Activated CD8-positive, alpha-beta memory T cell treated with anti-CD3 and anti-CD28 coated beads for 1 hour (primary cell): ENCODE data around the gene MALRD1.

Experiments
- DNase-seq, 2 donors: peaks; one replicate each; pipeline ENCODE4 v3.0.0-alpha.2; 2020; ENCODE audit warnings: low read depth in 1 of 2; ENCODE audit errors: extremely low read depth in 1 of 2

MALRD1 gene

GRCh38 chr10:19629567-19629966, 581.0 kb downstream of the MALRD1 start:
- no peak for DNase-seq

GRCh38 chr10:19634163-19634562, 585.6 kb downstream of the MALRD1 start:
- no peak for DNase-seq

GRCh38 chr10:19638182-19638895, 589.7 kb downstream of the MALRD1 start:
- no peak for DNase-seq

DNA sequence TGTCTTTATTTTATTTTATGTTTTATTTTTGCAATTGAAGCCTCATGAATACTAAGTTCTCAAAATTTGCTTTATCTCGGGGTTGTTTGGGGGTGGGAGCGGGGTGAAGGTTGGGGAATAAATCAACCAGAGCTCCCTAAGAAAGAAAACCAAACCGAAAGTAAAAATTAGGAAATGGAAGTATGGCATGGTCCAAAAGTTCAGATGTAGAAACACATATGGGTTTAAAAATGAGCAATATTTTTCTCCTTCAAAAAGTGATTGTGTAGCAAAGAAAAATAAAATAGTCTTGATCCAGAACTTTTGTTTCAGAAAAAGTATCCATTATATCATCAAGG, 590.3 kb downstream of the MALRD1 start:
- no peak for DNase-seq

- no peak for DNase-seq
Measured at GRCh38 chr10:19640566-19641263, 592.1 kb downstream of the MALRD1 start.

DNA sequence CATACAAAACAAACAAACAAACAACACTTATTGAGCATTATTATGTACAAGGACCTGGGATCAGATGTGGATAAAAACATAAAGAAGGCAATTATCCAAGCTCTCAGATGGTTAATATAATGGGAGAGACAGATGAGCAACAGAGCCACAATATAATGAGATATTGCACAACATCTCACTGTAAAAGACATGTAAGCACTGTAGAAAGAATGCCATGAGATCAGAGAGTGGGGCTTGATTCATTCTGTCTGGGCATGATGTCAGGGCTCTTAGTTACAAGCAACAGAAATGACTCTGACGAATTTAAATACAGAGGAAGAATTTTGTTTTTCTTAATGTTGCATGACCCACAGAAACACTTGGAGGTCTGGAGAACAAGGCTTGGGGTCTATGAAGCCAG, 602.9 kb downstream of the MALRD1 start:
- DNase-seq: no peak

DNA sequence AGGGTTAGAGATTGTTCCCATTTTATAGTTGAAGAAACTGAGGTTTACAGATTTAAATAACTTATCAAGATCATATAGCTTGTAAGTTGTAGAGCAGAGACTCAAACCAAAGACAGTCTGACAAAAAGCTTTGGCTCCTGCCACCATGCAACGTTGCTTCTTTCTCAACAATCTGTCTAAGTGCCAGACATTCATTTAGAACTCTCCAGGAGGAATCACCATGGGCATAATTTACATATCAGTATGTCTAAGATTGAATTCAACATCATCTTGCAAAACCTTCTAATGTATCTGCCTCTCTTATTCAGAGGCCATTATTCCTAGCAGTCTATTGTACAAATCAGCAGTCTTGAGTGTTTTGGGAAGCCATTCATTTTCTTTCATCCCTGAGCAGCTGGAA, 604.1 kb downstream of the MALRD1 start:
- no peak for DNase-seq

DNA sequence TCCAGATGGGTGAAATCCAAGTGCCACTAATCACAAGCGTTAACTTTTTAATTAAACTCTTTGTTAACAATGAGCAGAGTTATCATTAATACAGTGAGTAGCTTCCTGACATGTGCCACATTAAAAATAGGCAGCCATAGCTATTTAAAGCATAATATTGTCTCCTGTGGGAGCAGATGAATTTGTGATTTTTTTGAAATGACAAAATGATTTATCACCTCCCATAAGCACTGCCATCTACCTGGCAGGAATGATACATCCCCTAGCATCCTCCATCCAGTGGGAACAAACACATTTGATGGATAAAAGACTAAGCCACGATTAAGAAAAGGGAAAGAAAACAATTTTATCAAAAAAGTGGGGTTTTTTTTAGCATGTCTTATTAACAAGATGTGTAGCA, 605.3 kb downstream of the MALRD1 start:
- DNase-seq: no peak

- no peak for DNase-seq
Measured at GRCh38 chr10:19654576-19654975, 606.0 kb downstream of the MALRD1 start.

GRCh38 chr10:19656420-19657042, 607.9 kb downstream of the MALRD1 start:
- no peak for DNase-seq

- no peak for DNase-seq
Measured at GRCh38 chr10:19658131-19658530, 609.5 kb downstream of the MALRD1 start.

DNA sequence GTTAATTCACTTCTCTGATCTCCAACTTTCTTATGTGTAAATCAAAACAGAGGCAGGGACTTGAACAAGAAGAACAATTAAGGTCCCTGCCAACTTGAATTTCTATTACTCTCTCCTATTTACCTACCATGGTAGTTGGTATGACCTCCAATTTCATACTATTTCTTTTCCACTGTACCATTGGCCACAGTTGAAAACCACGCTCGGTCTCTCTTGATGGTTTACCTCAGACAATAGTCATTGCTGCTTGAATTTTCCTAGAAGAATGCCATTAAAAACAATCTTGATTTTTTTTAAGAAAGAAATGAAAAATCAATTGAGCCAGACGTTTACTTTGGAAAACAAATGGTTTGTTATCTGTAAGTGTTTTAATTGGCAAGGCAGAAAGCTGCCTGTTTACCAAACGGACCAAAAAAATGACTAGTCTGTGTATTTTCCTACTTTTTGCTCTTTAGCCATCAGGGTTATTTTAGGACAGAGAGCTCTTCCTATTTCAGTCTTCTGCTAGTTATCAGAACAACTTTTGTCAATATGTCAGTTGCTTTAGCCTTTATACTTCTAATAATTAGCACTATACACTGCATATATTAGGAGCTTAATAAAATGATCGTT, 610.1 kb downstream of the MALRD1 start:
- no peak for DNase-seq

DNA sequence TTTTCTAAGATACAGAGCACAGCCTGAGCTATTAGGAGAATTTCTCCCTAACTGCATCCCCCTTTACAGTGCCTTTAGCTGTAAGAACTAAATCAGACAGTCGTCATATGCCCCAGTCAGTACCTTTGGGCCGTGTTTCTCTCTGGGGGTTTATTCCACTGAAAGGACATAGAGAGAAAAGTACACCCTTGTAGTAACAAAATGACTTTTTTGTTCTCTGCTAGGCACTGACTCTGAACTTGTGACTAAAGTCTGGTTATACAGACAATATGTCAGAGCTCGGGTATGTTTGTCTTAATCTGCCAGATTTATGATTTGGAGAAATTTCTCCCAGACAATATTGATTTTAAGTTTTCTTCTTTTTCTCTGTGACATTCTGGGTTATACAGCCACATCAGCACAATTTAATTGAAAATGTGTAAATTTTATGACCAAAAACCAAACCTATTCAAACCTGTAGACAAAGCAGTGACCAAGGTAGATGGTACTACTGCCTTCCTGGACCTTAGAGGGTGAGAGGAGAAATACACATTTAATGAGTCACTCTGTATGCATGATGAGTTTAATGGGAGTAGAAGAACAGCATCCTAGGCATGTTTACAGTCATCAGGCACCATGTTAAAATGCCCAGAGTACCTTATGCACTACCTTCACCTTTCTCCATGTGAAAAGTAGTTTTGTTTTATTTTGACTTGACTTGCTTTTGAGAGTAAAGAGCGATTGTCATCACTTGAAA, 611.5 kb downstream of the MALRD1 start:
- DNase-seq: no peak

DNA sequence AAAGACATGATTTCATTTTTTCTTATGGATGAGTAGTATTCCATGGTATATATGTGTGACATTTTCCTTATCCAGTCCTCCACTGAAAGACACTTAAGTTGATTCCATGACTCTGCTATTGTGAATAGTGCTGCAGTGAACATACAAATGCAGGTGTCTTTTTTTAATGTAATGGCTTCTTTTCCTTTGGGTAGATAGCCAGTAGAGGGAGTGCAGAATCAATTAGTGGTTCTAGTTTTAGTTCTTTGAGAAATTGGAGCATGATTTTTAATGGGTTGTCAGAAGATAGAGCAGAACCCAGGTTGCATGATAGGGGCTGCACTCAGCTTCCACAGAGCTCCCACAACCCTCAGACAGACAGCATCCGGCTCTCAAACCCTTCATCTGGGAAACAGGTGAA, 614.7 kb downstream of the MALRD1 start:
- no peak for DNase-seq

DNA sequence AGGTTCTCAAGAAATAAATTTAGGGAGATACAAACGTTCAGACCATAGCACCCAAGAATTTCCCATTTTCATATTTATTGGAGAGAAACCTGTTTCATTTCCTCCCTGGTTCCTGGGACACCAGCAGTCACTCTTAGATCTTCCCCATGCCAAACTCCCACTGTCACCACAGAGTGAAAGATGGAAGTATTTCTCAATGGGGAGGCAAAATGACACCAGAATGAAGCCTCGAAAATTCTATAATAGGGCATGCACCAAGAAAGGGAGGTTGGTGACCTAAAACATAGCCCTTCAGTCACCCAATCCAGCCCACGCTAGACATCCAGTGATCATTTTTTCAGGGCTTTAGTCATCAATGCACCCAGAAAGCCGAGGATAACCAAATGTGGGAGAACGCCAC, 619.5 kb downstream of the MALRD1 start:
- no peak for DNase-seq

- no peak for DNase-seq
Measured at GRCh38 chr10:19676063-19676462, 627.5 kb downstream of the MALRD1 start.

GRCh38 chr10:19683356-19683755, 634.8 kb downstream of the MALRD1 start:
- DNase-seq: no peak

- DNase-seq: no peak
Measured at GRCh38 chr10:19683960-19684359, 635.4 kb downstream of the MALRD1 start.

DNA sequence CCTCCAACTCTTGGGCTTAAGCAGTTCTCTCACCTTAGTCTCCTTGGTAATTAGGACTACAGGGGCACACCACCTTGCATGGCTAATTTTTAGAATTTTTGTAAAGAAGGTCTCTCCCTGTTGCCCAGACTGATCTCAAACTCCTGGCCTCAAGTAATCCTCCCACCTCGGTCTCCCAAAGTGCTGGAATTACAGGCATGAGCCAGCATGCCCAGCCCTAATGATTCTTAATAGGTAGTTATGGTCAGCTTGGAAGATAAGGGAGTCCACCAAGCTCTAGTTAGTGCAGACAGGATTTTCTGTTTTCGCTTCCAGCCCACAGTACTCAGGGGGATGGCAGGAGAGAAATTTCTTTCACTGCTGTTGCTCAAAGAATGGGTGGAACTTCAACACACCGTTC, 639.7 kb downstream of the MALRD1 start:
- no peak for DNase-seq

- DNase-seq: no peak
Measured at GRCh38 chr10:19689231-19689630, 640.6 kb downstream of the MALRD1 start.

DNA sequence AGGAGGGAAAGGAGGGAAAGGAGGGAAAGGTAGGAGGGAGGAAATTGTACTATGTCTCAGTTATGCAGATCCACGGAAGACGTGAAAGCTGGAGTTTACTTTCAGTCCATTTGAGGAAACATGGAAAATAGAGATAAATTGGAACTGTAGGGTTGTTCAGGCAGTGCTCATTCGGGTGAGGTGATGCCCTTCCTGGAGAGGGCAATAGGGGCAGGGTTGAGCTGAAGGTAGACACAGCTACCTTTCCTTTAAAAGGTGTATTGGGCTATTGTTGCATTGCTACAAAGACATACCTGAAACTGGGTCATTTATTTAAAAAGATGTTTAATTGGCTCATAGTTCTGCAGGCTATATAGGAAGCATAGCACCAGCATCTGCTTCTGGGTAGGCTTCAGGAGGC, 650.7 kb downstream of the MALRD1 start:
- no peak for DNase-seq
